DOHH2 (cell line): Measurements from ENCODE around the gene LMCD1.

Experiments
- H3F3A ChIP-seq: fragments of 200-600 bp; sonication (generic), shearing (Covaris generic); 2 replicates; pipeline ENCODE4 v1.6.0; 2016; ENCODE audit warnings: antibody characterized with exemption, mild to moderate bottlenecking; ENCODE audit not compliant: control insufficient read depth, insufficient read depth
- H3K27ac ChIP-seq: fragments of 200-600 bp; sonication (generic); 2 replicates; pipeline ENCODE4 v1.5.1; 2014; ENCODE audit warnings: low read depth, mild to moderate bottlenecking, low read length, moderate library complexity
- H3K27me3 ChIP-seq: fragments of 200-600 bp; sonication (generic); 2 replicates; pipeline ENCODE4 v1.6.1; 2014; ENCODE audit warnings: mild to moderate bottlenecking, low read length, mixed read lengths; ENCODE audit not compliant: control insufficient read depth
- H3K36me3 ChIP-seq: fragments of 200-600 bp; sonication (generic); 2 replicates; pipeline ENCODE4 v1.6.1; 2014; ENCODE audit warnings: mild to moderate bottlenecking, low read length, moderate library complexity, mixed read lengths; ENCODE audit not compliant: control insufficient read depth
- H3K4me1 ChIP-seq: fragments of 200-600 bp; sonication (generic); 2 replicates; pipeline ENCODE4 v1.6.1; 2014; ENCODE audit warnings: mild to moderate bottlenecking, low read length, mixed read lengths; ENCODE audit not compliant: control insufficient read depth
- H3K4me2 ChIP-seq: fragments of 200-600 bp; sonication (generic); 2 replicates; pipeline ENCODE4 v1.6.0; 2014; ENCODE audit warnings: mild to moderate bottlenecking, low read length, moderate library complexity
- H3K4me3 ChIP-seq: fragments of 200-600 bp; sonication (generic); 2 replicates; pipeline ENCODE4 v1.5.1; 2014; ENCODE audit warnings: mild to moderate bottlenecking, low read length, mixed read lengths
- H3K79me2 ChIP-seq: fragments of 200-600 bp; sonication (generic); 2 replicates; pipeline ENCODE4 v1.6.1; 2014; ENCODE audit warnings: mild to moderate bottlenecking, low read length, mixed read lengths; ENCODE audit not compliant: control insufficient read depth
- H3K9me2 ChIP-seq: fragments of 200-600 bp; sonication (generic); replicated peaks from 2 replicates; pipeline ENCODE4 v1.6.1; 2014; ENCODE audit warnings: mild to moderate bottlenecking, low read length, mixed read lengths; ENCODE audit not compliant: control insufficient read depth
- H3K9me3 ChIP-seq: fragments of 200-600 bp; sonication (generic); 2 replicates; pipeline ENCODE4 v1.6.1; 2014; ENCODE audit warnings: antibody characterized with exemption, low read length, mixed read lengths; ENCODE audit not compliant: control insufficient read depth, insufficient read depth
- H4K20me1 ChIP-seq: fragments of 200-600 bp; sonication (generic); 2 replicates; pipeline ENCODE4 v1.6.0; 2014; ENCODE audit warnings: low read depth, mild to moderate bottlenecking, antibody characterized with exemption, low read length, moderate library complexity; ENCODE audit not compliant: control insufficient read depth, insufficient read depth
- EZH2phosphoT487 ChIP-seq: fragments of 200-600 bp; sonication (generic); IDR thresholded peaks from 2 replicates; pipeline ENCODE4 v1.6.1; 2017; ENCODE audit warnings: borderline replicate concordance, mild to moderate bottlenecking, antibody characterized with exemption, low read length, moderate library complexity, mixed read lengths
- TF ChIP-seq, protein P1 (sequence below): fragments of 200-600 bp; sonication (generic); IDR thresholded peaks from one replicate; pipeline ENCODE4 v1.5.1; 2014; ENCODE audit warnings: antibody characterized with exemption, mild to moderate bottlenecking, low read depth, low read length; ENCODE audit not compliant: poor library complexity, severe bottlenecking

LMCD1 gene

DNA sequence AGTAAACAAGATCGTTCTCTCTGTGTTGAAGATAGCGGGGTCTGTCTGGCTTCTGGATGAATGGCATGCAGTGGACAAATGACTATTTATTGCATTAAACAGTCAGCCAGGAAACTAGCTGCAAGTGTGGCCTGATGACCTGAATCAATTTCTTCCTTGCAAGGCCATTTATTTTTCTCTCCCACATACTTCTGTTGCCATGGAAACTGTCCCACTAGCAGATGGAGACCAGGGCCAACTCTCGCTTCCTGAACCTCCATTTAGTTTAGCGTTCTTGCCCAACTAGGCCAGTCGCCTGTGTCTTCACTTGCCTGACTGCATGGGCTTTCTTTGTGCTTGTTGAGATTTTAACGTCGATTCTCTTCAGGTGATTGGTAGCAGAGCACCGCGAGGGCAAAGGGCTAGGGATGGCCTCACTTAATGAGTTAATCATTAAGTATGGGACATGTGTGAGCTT, 27.6 kb downstream of the LMCD1 start:
- no peaks in the 10 kb centered on the region for H4K20me1 ChIP-seq
- H3K9me2 ChIP-seq: no peaks in the 10 kb centered on the region
- no peak for TF ChIP-seq EZH2phosphoT487
- TF ChIP-seq, protein P1, sequence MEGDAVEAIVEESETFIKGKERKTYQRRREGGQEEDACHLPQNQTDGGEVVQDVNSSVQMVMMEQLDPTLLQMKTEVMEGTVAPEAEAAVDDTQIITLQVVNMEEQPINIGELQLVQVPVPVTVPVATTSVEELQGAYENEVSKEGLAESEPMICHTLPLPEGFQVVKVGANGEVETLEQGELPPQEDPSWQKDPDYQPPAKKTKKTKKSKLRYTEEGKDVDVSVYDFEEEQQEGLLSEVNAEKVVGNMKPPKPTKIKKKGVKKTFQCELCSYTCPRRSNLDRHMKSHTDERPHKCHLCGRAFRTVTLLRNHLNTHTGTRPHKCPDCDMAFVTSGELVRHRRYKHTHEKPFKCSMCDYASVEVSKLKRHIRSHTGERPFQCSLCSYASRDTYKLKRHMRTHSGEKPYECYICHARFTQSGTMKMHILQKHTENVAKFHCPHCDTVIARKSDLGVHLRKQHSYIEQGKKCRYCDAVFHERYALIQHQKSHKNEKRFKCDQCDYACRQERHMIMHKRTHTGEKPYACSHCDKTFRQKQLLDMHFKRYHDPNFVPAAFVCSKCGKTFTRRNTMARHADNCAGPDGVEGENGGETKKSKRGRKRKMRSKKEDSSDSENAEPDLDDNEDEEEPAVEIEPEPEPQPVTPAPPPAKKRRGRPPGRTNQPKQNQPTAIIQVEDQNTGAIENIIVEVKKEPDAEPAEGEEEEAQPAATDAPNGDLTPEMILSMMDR: no peak
- no peak overlapping the region for H3K27ac ChIP-seq
- no peaks in the 10 kb centered on the region for H3K36me3 ChIP-seq
- H3K9me3 ChIP-seq: no peaks in the 10 kb centered on the region
- H3K27me3 ChIP-seq: no peaks in the 10 kb centered on the region
- no peaks in the 10 kb centered on the region for H3F3A ChIP-seq
- H3K79me2 ChIP-seq: no peaks in the 10 kb centered on the region
- no peak overlapping the region for H3K4me3 ChIP-seq
- H3K4me2 ChIP-seq: no peak overlapping the region
- H3K4me1 ChIP-seq: no peaks in the 10 kb centered on the region

- H3F3A ChIP-seq: no peaks in the 10 kb centered on the region
- no peaks in the 10 kb centered on the region for H4K20me1 ChIP-seq
- TF ChIP-seq EZH2phosphoT487: no peak
- TF ChIP-seq, protein P1: no peak
- no peaks in the 10 kb centered on the region for H3K36me3 ChIP-seq
- H3K4me1 ChIP-seq: no peaks in the 10 kb centered on the region
- no peaks in the 10 kb centered on the region for H3K9me2 ChIP-seq
- no peaks in the 10 kb centered on the region for H3K27me3 ChIP-seq
- H3K9me3 ChIP-seq: no peaks in the 10 kb centered on the region
- no peak overlapping the region for H3K27ac ChIP-seq
- no peak overlapping the region for H3K4me3 ChIP-seq
- no peaks in the 10 kb centered on the region for H3K79me2 ChIP-seq
- H3K4me2 ChIP-seq: no peak overlapping the region
Measured at GRCh38 chr3:8529738-8530525, 28.3 kb downstream of the LMCD1 start.

GRCh38 chr3:8530581-8530980, 29.0 kb downstream of the LMCD1 start:
- H3F3A ChIP-seq: no peaks in the 10 kb centered on the region
- no peaks in the 10 kb centered on the region for H3K36me3 ChIP-seq
- no peaks in the 10 kb centered on the region for H3K27me3 ChIP-seq
- no peaks in the 10 kb centered on the region for H3K79me2 ChIP-seq
- no peak overlapping the region for H3K27ac ChIP-seq
- H3K4me3 ChIP-seq: no peak overlapping the region
- H4K20me1 ChIP-seq: no peaks in the 10 kb centered on the region
- no peaks in the 10 kb centered on the region for H3K9me3 ChIP-seq
- no peak overlapping the region for H3K4me2 ChIP-seq
- no peaks in the 10 kb centered on the region for H3K4me1 ChIP-seq
- TF ChIP-seq EZH2phosphoT487: no peak
- TF ChIP-seq, protein P1: no peak
- no peaks in the 10 kb centered on the region for H3K9me2 ChIP-seq
